Measurements from ENCODE around the gene OTX2. TPM values are rescaled to one million over a fixed set of nuclear protein-coding genes. Genes with fewer than 3 reads are reported as not detected.

Gene OTX2
- polyA plus RNA-seq, 1 experiment, result not detected

DNA sequence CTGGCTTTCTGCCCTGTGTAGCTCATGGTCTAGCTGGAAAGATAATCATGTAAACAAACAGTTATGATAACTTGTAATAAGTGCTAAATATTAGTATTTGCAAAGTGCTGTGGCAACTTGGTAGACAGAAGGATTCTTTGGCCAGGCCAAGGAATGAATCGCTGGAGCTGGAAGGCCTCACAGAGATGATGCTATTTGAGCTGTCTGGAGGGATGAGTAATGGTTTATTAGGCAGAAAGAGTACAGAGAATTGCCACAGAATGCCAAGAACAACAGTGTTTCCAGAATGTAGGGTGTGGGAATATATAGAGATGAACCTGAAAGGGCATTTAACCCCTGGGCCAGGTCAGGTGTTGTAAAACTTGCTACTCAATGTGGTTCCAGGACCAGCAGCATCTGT is 27.6 kb downstream of the OTX2 start:
- no peak overlapping the region for H3K4me3 ChIP-seq (ENCODE audit: low read depth, low read length)
- POLR2A ChIA-PET, result no interaction called here
- H3K9me3 ChIP-seq (ENCODE audit: control insufficient read depth, insufficient read depth, low read length), result no peaks in the 10 kb centered on the region
- CTCF ChIA-PET, result no interaction called here
- no peak for TF ChIP-seq CTCF (IDR thresholded peaks at IDR 0.05; ENCODE audit: low read depth, low read length)
- no peak for DNase-seq (ENCODE audit: low read depth, low spot score)
- no peak overlapping the region for H3K27ac ChIP-seq (ENCODE audit: low read depth, low read length)
- no peaks in the 10 kb centered on the region for H3K27me3 ChIP-seq (ENCODE audit: control insufficient read depth, insufficient read depth, low read length)

GRCh38 chr14:56774503-56774902 is 35.8 kb downstream of the OTX2 start:
- Histone ChIP-seq H3K9me3 (ENCODE audit: control insufficient read depth, insufficient read depth, low read length) (no peaks in the 10 kb centered on the region), H3K4me3 (ENCODE audit: low read depth, low read length) (no peak overlapping the region), H3K27ac (ENCODE audit: low read depth, low read length) (no peak overlapping the region), H3K27me3 (ENCODE audit: control insufficient read depth, insufficient read depth, low read length) (no peaks in the 10 kb centered on the region)
- no peak for TF ChIP-seq CTCF (IDR thresholded peaks at IDR 0.05; ENCODE audit: low read depth, low read length)
- no peak for DNase-seq (ENCODE audit: low read depth, low spot score)
- ChIA-PET POLR2A (no interaction called here), CTCF (no interaction called here)

- TF ChIP-seq CTCF (IDR thresholded peaks at IDR 0.05; ENCODE audit: low read depth, low read length), result no peak
- CTCF ChIA-PET, result no interaction called here
- H3K9me3 ChIP-seq (ENCODE audit: control insufficient read depth, insufficient read depth, low read length), result no peaks in the 10 kb centered on the region
- no peak for DNase-seq (ENCODE audit: low read depth, low spot score)
- no peak overlapping the region for H3K27ac ChIP-seq (ENCODE audit: low read depth, low read length)
- no peak overlapping the region for H3K4me3 ChIP-seq (ENCODE audit: low read depth, low read length)
- POLR2A ChIA-PET, result no interaction called here
- no peaks in the 10 kb centered on the region for H3K27me3 ChIP-seq (ENCODE audit: control insufficient read depth, insufficient read depth, low read length)
These were observed 39.8 kb downstream of the OTX2 start for GRCh38 chr14:56770512-56770911.

DNA sequence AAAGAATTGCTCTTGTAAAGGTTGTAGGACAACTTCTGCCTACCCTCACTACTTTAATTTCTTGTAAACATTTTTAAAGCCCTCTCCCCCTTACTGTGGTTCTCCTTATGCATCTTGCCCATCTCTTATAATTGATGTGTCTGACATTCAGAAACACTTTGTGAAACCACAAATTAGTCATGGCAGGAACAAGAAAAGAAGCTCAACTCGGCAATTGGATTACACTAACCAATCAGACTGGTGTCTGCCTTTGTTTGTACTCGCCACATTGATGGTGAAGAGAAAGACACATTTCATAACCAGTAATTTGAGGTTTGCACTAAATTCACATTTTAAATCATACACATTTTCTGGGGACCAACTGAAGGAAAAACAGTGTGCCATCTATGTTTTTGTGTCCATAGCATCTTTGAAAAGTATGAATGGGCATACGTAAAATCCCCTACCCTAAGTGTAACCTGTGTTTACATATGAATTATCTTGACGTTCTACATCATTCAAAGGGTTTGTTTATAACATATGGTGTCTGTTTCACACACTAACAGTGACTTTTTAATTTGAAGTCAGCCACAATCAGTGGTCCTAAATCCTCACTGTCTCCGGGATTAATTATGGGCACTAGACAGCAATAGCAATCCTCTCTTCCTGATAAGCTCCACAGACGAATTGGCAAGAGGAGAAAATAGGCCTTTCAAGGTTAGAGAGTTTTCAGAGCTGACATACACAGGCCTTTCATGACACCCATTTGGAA is 49.9 kb downstream of the OTX2 start:
- POLR2A ChIA-PET, result no interaction called here
- TF ChIP-seq CTCF (IDR thresholded peaks at IDR 0.05; ENCODE audit: low read depth, low read length), result no peak
- Histone ChIP-seq H3K27ac (ENCODE audit: low read depth, low read length) (no peak overlapping the region), H3K27me3 (ENCODE audit: control insufficient read depth, insufficient read depth, low read length) (no peaks in the 10 kb centered on the region), H3K9me3 (ENCODE audit: control insufficient read depth, insufficient read depth, low read length) (no peaks in the 10 kb centered on the region), H3K4me3 (ENCODE audit: low read depth, low read length) (no peak overlapping the region)
- no peak for DNase-seq (ENCODE audit: low read depth, low spot score)
- CTCF ChIA-PET, result no interaction called here

- CTCF ChIA-PET, result no interaction called here
- no peak for TF ChIP-seq CTCF (IDR thresholded peaks at IDR 0.05; ENCODE audit: low read depth, low read length)
These were observed 50.6 kb downstream of the OTX2 start for GRCh38 chr14:56759633-56760032.

More at GRCh38 chr14:56759633-56760032, 50.6 kb downstream of the OTX2 start:
- Histone ChIP-seq H3K4me3 (ENCODE audit: low read depth, low read length) (no peak overlapping the region), H3K27ac (ENCODE audit: low read depth, low read length) (no peak overlapping the region), H3K27me3 (ENCODE audit: control insufficient read depth, insufficient read depth, low read length) (no peaks in the 10 kb centered on the region), H3K9me3 (ENCODE audit: control insufficient read depth, insufficient read depth, low read length) (no peaks in the 10 kb centered on the region)
- no peak for DNase-seq (ENCODE audit: low read depth, low spot score)
- POLR2A ChIA-PET, result no interaction called here

Data from AG04450 (cell line).